BE2C (cell line): ENCODE measurements around the gene ACP1.

Experiments
- DNase-seq: peaks from one replicate; pipeline ENCODE4 v3.0.0-alpha.2; 2020
- H3K27me3 ChIP-seq: fragments of 250-450 bp; sonication (Bioruptor Pico); 2 replicates; pipeline ENCODE4 v1.5.1; 2020; ENCODE audit warnings: mild to moderate bottlenecking
- H3K36me3 ChIP-seq: fragments of 250-450 bp; sonication (Bioruptor Pico); 2 replicates; pipeline ENCODE4 v1.5.1; 2020; ENCODE audit warnings: mild to moderate bottlenecking
- H3K4me1 ChIP-seq: fragments of 250-450 bp; sonication (Bioruptor Pico); 2 replicates; pipeline ENCODE4 v1.5.1; 2020
- H3K4me3 ChIP-seq: 2 replicates; pipeline ENCODE4 v1.5.1; 2011; ENCODE audit warnings: low read depth, low read length
- H3K9me3 ChIP-seq: fragments of 250-450 bp; sonication (Bioruptor Pico); 2 replicates; pipeline ENCODE4 v1.5.1; 2020
- CTCF ChIP-seq: IDR thresholded peaks from 2 replicates; pipeline ENCODE4 v1.5.1; 2012; ENCODE audit warnings: mild to moderate bottlenecking, low read depth, low read length

The ACP1 gene

GRCh38 chr2:280650-281110 is 15.9 kb downstream of the ACP1 start:
- Histone ChIP-seq H3K9me3 (no peaks in the 10 kb centered on the region), H3K4me3 (no peak overlapping the region), H3K27me3 (no peaks in the 10 kb centered on the region), H3K4me1 (no peaks in the 10 kb centered on the region), H3K36me3 (no peaks in the 10 kb centered on the region; the same call in 1 of the 2 replicates)
- no peak for DNase-seq
- TF ChIP-seq CTCF: no peak

- Histone ChIP-seq H3K4me1 (no peaks in the 10 kb centered on the region), H3K27me3 (no peaks in the 10 kb centered on the region), H3K36me3 (no peaks in the 10 kb centered on the region; the same call in 1 of the 2 replicates), H3K4me3 (no peak overlapping the region), H3K9me3 (no peaks in the 10 kb centered on the region)
- DNase-seq: no peak
- TF ChIP-seq CTCF: no peak
These were observed 16.6 kb downstream of the ACP1 start for GRCh38 chr2:281381-281780.

GRCh38 chr2:282371-283263 is 17.9 kb downstream of the ACP1 start:
- H3K36me3 ChIP-seq: no peaks in the 10 kb centered on the region

GRCh38 chr2:283996-284794 is 19.4 kb downstream of the ACP1 start:
- TF ChIP-seq CTCF: no peak
- no peaks in the 10 kb centered on the region for H3K4me1 ChIP-seq
- no peak for DNase-seq
- no peak overlapping the region for H3K4me3 ChIP-seq
- no peaks in the 10 kb centered on the region for H3K9me3 ChIP-seq
- peaks cover 12% of the 10 kb centered on the region for H3K27me3 ChIP-seq
- no peaks in the 10 kb centered on the region for H3K36me3 ChIP-seq

More at GRCh38 chr2:282371-283263, 17.9 kb downstream of the ACP1 start:
- H3K4me3 ChIP-seq: no peak overlapping the region
- no peaks in the 10 kb centered on the region for H3K4me1 ChIP-seq
- 0 out of 2 replicates have a peak, but pooled peaks cover 3% of the 10 kb centered on the region for H3K27me3 ChIP-seq
- no peak for DNase-seq
- no peak for TF ChIP-seq CTCF
- H3K9me3 ChIP-seq: no peaks in the 10 kb centered on the region

- no peaks in the 10 kb centered on the region for H3K9me3 ChIP-seq
- DNase-seq: no peak
- no peak for TF ChIP-seq CTCF
- no peak overlapping the region for H3K4me3 ChIP-seq
- H3K27me3 ChIP-seq: peaks cover 20% of the 10 kb centered on the region
- no peaks in the 10 kb centered on the region for H3K36me3 ChIP-seq
- no peaks in the 10 kb centered on the region for H3K4me1 ChIP-seq
These were observed 20.2 kb downstream of the ACP1 start for GRCh38 chr2:284896-285492.
